Measurements from ENCODE around the gene SLCO2A1. TPM values are rescaled to one million over a fixed set of nuclear protein-coding genes. Genes with fewer than 3 reads are reported as not detected.
A peak's percentile ranks its signal among the peaks of the same experiment; 100 is the strongest.

SLCO2A1 gene
- total RNA-seq, 1 donor: 0.36 TPM

- no peak overlapping the region for H3K27ac ChIP-seq (ENCODE audit: low read depth, low read length)
- H3K4me3 ChIP-seq (ENCODE audit: insufficient read depth, low read length): no peak overlapping the region
- no peaks in the 10 kb centered on the region for H3K79me2 ChIP-seq (ENCODE audit: insufficient read depth, low read length)
- DNase-seq (ENCODE audit: insufficient read length, low spot score, missing footprints): no peak
- no peaks in the 10 kb centered on the region for H3K36me3 ChIP-seq (ENCODE audit: insufficient read depth, low read length)
- no peak overlapping the region for H2AFZ ChIP-seq (ENCODE audit: low read length)
- no peak overlapping the region for H3K4me2 ChIP-seq (ENCODE audit: insufficient read depth, low read length)
- H3K4me1 ChIP-seq (ENCODE audit: insufficient read depth, low read length): no peaks in the 10 kb centered on the region
- H3K27me3 ChIP-seq (ENCODE audit: insufficient read depth, low read length): peaks cover 20% of the 10 kb centered on the region
- H3K9me3 ChIP-seq (ENCODE audit: low read depth, low read length): no peaks in the 10 kb centered on the region
- no peak for TF ChIP-seq CTCF (IDR thresholded peaks at IDR 0.05; ENCODE audit: extremely low read depth, low read depth, low read length)
- H4K20me1 ChIP-seq (ENCODE audit: insufficient read depth, low read length): no peaks in the 10 kb centered on the region
Observed at GRCh38 chr3:133901847-133902246, 127.9 kb downstream of the SLCO2A1 start.

- no peak overlapping the region for H2AFZ ChIP-seq (ENCODE audit: low read length)
- H3K27ac ChIP-seq (ENCODE audit: low read depth, low read length): no peak overlapping the region
- no peaks in the 10 kb centered on the region for H3K36me3 ChIP-seq (ENCODE audit: insufficient read depth, low read length)
- H3K27me3 ChIP-seq (ENCODE audit: insufficient read depth, low read length): peaks cover 28% of the 10 kb centered on the region
- peak; percentile 32 for TF ChIP-seq CTCF (IDR thresholded peaks at IDR 0.05; ENCODE audit: extremely low read depth, low read depth, low read length)
- no peaks in the 10 kb centered on the region for H4K20me1 ChIP-seq (ENCODE audit: insufficient read depth, low read length)
- no peak overlapping the region for H3K4me2 ChIP-seq (ENCODE audit: insufficient read depth, low read length)
- no peaks in the 10 kb centered on the region for H3K9me3 ChIP-seq (ENCODE audit: low read depth, low read length)
- H3K4me3 ChIP-seq (ENCODE audit: insufficient read depth, low read length): no peak overlapping the region
- DNase-seq (ENCODE audit: insufficient read length, low spot score, missing footprints): no peak
- H3K79me2 ChIP-seq (ENCODE audit: insufficient read depth, low read length): no peaks in the 10 kb centered on the region
- H3K4me1 ChIP-seq (ENCODE audit: insufficient read depth, low read length): no peaks in the 10 kb centered on the region
Observed at GRCh38 chr3:133901083-133901482, 128.6 kb downstream of the SLCO2A1 start.

- no peaks in the 10 kb centered on the region for H3K4me1 ChIP-seq (ENCODE audit: insufficient read depth, low read length)
- no peak for TF ChIP-seq CTCF (IDR thresholded peaks at IDR 0.05; ENCODE audit: extremely low read depth, low read depth, low read length)
- no peak overlapping the region for H3K27ac ChIP-seq (ENCODE audit: low read depth, low read length)
- H3K9me3 ChIP-seq (ENCODE audit: low read depth, low read length): no peaks in the 10 kb centered on the region
- H3K4me3 ChIP-seq (ENCODE audit: insufficient read depth, low read length): no peak overlapping the region
- H4K20me1 ChIP-seq (ENCODE audit: insufficient read depth, low read length): no peaks in the 10 kb centered on the region
- H3K79me2 ChIP-seq (ENCODE audit: insufficient read depth, low read length): no peaks in the 10 kb centered on the region
- peaks cover 36% of the 10 kb centered on the region for H3K27me3 ChIP-seq (ENCODE audit: insufficient read depth, low read length)
- no peaks in the 10 kb centered on the region for H3K36me3 ChIP-seq (ENCODE audit: insufficient read depth, low read length)
- no peak overlapping the region for H2AFZ ChIP-seq (ENCODE audit: low read length)
- peak; percentile 61 for DNase-seq (ENCODE audit: insufficient read length, low spot score, missing footprints)
- H3K4me2 ChIP-seq (ENCODE audit: insufficient read depth, low read length): no peak overlapping the region
Observed at GRCh38 chr3:133899311-133899710, 130.4 kb downstream of the SLCO2A1 start.

- Histone ChIP-seq H3K4me1 (ENCODE audit: insufficient read depth, low read length) (no peaks in the 10 kb centered on the region), H3K4me2 (ENCODE audit: insufficient read depth, low read length) (no peak overlapping the region), H2AFZ (ENCODE audit: low read length) (no peak overlapping the region), H4K20me1 (ENCODE audit: insufficient read depth, low read length) (no peaks in the 10 kb centered on the region), H3K79me2 (ENCODE audit: insufficient read depth, low read length) (no peaks in the 10 kb centered on the region), H3K4me3 (ENCODE audit: insufficient read depth, low read length) (no peak overlapping the region), H3K27ac (ENCODE audit: low read depth, low read length) (no peak overlapping the region), H3K27me3 (ENCODE audit: insufficient read depth, low read length) (peaks cover 39% of the 10 kb centered on the region), H3K9me3 (ENCODE audit: low read depth, low read length) (no peaks in the 10 kb centered on the region), H3K36me3 (ENCODE audit: insufficient read depth, low read length) (no peaks in the 10 kb centered on the region)
- DNase-seq (ENCODE audit: insufficient read length, low spot score, missing footprints): peak; percentile 25
- no peak for TF ChIP-seq CTCF (IDR thresholded peaks at IDR 0.05; ENCODE audit: extremely low read depth, low read depth, low read length)
Observed at GRCh38 chr3:133897547-133897946, 132.2 kb downstream of the SLCO2A1 start.

Data from osteoblast (primary cell).